GM12865 (cell line): ENCODE data around the gene PLCL2.
"Not testable (repeated sequence)": the region's sequence is repeated elsewhere in the genome, so short reads cannot be mapped to it uniquely, and the experiment has no call there.

Experiments
- DNase-seq: peaks from one replicate; pipeline ENCODE4 v3.0.0; 2010; ENCODE audit warnings: low read depth
- H3K4me3 ChIP-seq: 2 replicates; pipeline ENCODE4 v1.5.1; 2011; ENCODE audit warnings: mild to moderate bottlenecking, low read depth, low read length, control low read depth
- TF ChIP-seq, protein P1 (sequence below): IDR thresholded peaks from 2 replicates; pipeline ENCODE4 v1.5.1; 2011; ENCODE audit warnings: low read length, control low read depth, low read depth, inconsistent platforms; ENCODE audit not compliant: insufficient read depth; ENCODE audit errors: missing control alignments

PLCL2 gene

DNA sequence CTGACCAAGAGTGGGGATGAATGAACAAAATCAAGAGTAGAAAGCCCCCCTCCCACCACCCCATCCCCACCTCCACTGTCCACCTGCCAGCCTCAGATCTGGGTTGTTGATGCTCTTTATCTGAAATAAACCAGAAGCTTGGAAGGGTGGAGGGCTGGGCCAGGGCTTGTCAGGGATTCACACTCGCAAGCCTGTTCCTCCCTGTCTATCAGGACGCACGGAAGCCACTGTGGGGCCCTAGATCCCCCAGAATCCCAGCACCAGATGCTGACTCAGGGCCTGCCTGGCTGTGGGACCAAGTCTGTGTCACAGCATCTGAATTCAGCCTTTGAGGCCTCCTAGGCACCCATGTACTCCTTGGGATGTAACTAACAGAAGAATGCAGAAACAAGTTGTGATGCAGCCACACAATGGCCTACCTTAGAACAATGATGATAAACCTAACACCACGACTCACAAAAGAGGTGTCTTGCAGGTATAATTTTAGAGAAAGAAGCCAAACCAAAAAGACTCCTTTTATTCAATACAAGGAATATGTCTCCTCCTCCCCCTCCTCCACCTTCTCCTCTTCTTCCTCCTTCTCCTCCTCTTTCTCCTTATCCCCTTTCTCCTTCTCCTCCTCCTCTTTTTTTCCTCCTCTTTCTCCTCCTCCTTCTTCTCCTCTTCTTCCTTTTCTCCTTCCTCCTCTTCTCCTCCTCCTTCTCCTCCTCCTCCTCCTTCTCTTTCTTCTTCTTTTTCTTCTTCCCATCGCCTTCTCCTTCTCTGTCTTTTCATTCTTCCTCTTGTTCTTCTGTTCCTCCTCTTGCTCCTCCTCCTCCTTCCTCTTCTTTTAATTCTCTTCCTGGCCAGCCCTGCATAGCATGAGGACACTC is 234.7 kb downstream of the PLCL2 start:
- DNase-seq: no peak
- TF ChIP-seq, protein P1, sequence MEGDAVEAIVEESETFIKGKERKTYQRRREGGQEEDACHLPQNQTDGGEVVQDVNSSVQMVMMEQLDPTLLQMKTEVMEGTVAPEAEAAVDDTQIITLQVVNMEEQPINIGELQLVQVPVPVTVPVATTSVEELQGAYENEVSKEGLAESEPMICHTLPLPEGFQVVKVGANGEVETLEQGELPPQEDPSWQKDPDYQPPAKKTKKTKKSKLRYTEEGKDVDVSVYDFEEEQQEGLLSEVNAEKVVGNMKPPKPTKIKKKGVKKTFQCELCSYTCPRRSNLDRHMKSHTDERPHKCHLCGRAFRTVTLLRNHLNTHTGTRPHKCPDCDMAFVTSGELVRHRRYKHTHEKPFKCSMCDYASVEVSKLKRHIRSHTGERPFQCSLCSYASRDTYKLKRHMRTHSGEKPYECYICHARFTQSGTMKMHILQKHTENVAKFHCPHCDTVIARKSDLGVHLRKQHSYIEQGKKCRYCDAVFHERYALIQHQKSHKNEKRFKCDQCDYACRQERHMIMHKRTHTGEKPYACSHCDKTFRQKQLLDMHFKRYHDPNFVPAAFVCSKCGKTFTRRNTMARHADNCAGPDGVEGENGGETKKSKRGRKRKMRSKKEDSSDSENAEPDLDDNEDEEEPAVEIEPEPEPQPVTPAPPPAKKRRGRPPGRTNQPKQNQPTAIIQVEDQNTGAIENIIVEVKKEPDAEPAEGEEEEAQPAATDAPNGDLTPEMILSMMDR: no peak
- H3K4me3 ChIP-seq: no peak overlapping the region

DNA sequence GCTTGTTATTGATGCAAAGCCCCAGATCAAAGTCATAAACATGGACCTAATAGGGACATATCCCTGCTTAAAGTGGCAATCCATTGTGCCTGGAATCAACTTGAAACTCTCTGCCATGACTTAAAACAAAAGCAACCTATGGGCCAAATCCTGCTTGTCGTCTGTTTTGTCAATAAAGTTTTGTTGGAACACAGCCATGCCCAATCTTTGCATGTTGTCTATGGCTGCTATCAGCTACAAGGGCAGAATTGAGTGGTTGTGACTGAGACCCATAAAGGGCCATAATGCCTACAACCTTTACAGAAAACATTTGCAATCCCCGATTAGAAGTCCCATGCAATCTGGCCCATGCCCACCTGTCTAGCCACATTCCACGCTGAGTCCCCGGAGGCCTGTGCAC is 235.4 kb downstream of the PLCL2 start:
- TF ChIP-seq, protein P1: no peak
- no peak overlapping the region for H3K4me3 ChIP-seq
- DNase-seq: no peak

DNA sequence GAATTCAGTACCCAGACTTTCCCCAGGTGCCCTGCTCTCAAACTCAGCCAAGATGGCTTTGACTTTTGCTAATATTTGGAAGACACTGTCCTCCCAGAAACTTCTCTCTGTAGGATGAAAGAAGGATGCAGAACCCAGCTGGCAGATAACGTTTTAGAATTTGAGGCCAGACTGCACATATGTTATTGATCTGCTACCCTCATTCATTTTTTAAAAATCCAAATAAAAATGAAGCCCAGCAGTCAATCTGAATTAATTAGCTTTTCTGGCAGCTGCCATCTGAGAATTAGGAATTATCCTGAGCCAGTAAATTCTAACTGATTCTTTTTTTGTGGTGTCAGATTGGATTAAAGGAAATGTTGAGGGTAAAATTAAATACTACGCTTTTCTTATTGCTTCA is 236.6 kb downstream of the PLCL2 start:
- TF ChIP-seq, protein P1: no peak
- DNase-seq: no peak
- H3K4me3 ChIP-seq: no peak overlapping the region

DNA sequence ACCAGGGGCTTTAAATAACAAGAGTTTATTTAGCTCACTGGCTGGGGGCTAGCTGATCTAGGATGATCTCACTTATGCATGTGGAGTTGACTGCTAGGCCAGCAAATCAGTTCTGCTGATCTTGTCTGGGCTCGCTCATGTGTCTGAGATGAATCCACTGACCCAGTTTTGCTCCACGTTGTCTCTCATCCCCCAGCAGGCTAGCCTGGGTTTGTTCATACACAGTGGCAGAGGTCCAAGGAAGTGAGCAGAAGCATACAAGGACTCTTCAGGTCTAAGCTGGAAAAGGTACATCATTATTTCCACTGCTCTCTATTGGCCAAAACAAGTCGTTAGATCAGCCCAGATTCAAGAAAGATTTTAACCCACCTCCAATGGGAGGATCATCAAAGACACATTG is 238.0 kb downstream of the PLCL2 start:
- TF ChIP-seq, protein P1: no peak
- DNase-seq: no peak

DNA sequence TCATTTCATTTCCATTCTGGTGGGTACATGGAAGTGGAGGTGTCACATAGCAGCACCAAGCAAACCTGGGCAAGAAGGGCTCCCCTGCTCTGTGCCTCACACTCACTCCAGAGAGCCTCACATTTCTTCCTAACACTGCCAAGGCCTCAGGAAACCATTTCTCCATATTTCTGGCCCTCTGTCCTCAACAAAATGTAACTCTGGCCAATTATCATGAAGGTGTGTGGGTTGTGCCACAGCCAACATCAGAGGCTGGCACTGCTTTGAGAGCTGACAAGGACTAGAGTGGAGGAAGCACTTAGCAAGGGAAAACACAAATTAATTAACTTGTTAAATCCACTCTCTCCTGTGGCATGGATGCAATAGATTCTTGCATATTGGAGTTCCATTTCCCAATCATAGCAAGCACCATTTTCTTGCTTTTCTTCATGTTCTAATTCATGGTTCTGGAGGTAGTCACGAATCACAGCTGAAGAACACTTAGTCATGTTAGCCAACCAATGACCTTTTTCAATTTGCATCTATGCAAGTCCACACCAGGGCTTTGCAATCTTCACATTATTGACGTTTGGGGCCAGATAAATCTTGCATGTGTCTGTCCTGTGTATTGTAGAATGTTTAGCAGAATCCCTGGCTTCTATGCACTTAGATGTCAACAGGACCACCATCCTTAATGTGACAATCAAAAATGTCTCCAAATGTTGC is 241.1 kb downstream of the PLCL2 start:
- DNase-seq: no peak
- H3K4me3 ChIP-seq: no peak overlapping the region
- TF ChIP-seq, protein P1: no peak

More for the DNA sequence above, 238.0 kb downstream of the PLCL2 start:
- H3K4me3 ChIP-seq: no peak overlapping the region

DNA sequence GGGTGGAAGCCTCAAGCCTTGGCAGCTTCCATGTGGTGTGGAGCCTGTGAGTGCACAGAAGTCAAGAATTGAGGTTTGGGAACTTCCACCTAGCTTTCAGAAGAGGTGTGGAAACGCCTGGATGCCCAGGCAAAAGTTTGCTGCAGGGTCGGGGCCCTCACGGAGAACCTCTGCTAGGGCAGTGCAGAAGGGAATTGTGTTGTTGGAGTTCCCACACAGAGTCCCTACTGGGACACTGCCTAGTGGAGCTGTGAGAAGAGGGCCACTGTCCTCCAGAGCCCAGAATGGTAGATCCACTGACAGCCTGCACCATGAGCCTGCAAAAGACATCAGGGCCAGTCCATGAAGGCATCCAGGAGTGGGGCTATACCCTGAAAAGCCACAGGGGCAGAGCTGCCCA is 243.9 kb downstream of the PLCL2 start:
- DNase-seq, H3K4me3 ChIP-seq: not testable (repeated sequence)

DNA sequence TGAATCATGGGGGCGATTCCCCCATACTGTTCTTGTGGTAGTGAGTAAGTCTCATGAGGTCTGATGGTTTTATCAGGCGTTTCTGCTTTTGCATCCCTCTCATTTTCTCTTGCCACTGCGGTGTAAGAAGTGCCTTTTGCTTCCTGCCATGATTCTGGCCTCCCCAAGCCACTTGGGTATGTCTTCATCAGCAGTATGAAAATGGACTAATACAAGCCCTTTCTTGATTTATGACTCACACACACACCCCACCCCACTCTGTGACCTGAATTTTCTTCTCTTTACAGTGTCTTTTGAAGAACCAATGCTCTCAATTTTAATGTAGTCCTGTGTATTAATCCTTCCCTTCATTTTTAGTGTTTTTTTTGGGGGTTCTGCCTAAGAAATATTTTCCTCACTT is 244.8 kb downstream of the PLCL2 start:
- H3K4me3 ChIP-seq: no peak overlapping the region
- DNase-seq: no peak
- TF ChIP-seq, protein P1: no peak
